Gastrocnemius medialis (tissue), 4 donors: ENCODE measurements around the gene WDR20. TPM values are rescaled to one million over a fixed set of nuclear protein-coding genes. Genes with fewer than 3 reads are reported as not detected.
A peak's percentile ranks its signal among the peaks of the same experiment; 100 is the strongest.

Experiments
- ATAC-seq, 2 donors: fragments of 150-250 bp; one replicate each; pipeline ENCODE4 v1.9.1; 2016
- DNase-seq, 2 donors: peaks; one replicate each; pipeline ENCODE4 v3.0.0-alpha.2; 2019
- H3K27ac ChIP-seq, 4 donors: fragments of 200-600 bp; sonication (generic); 1 replicate in 1 of 4; 2 replicates in 3 of 4; pipeline ENCODE4 v1.5.1; 2016 to 2018; ENCODE audit warnings: mild to moderate bottlenecking in 2 of 4, moderate library complexity in 1 of 4
- H3K27me3 ChIP-seq, 3 donors: fragments of 200-600 bp; sonication (generic) in 2 of 3; 1 replicate in 1 of 3; 2 replicates in 2 of 3; pipeline versions ENCODE4 v1.5.1 to v1.6.0; 2016 to 2019; ENCODE audit warnings: mild to moderate bottlenecking in 1 of 3, moderate library complexity in 1 of 3
- H3K36me3 ChIP-seq, 2 donors: fragments of 200-600 bp; sonication (generic) in 1 of 2; one replicate each; pipeline ENCODE4 v1.5.1; 2017 to 2018
- H3K4me1 ChIP-seq, 2 donors: fragments of 200-600 bp; sonication (generic) in 1 of 2; one replicate each; pipeline ENCODE4 v1.5.1; 2016 to 2017; ENCODE audit warnings: mild to moderate bottlenecking in 2 of 2
- H3K4me3 ChIP-seq, 4 donors: fragments of 200-600 bp; sonication (generic) in 3 of 4; 1 replicate in 1 of 4; 2 replicates in 3 of 4; pipeline ENCODE4 v1.5.1; 2016 to 2019; ENCODE audit warnings: mild to moderate bottlenecking in 2 of 4
- H3K9me3 ChIP-seq, 3 donors: fragments of 200-600 bp; sonication (generic) in 2 of 3; 1 replicate in 1 of 3; 2 replicates in 2 of 3; pipeline ENCODE4 v1.5.1; 2016 to 2019
- POLR2A ChIP-seq, 2 donors: fragments of 450-650 bp; IDR thresholded peaks; one replicate each; pipeline ENCODE4 v1.6.1; 2017; ENCODE audit warnings: antibody characterized with exemption in 2 of 2, mild to moderate bottlenecking in 2 of 2, moderate library complexity in 2 of 2
- in situ Hi-C, 4 donors: fragments of 200-750 bp; cut with MboI; loops; one replicate each; pipeline versions ENCODE4 v1.15.0 to v1.8.0; 2017; ENCODE audit warnings: low sequenced_read_pairs in 4 of 4
- intact Hi-C: fragments of 100-400 bp; cut with DNase I; formaldehyde crosslinking; loops from one replicate; pipeline ENCODE4 v1.15.1; 2023; ENCODE audit warnings: low total_unique reads
- total RNA-seq, 4 donors: library from RNA; depleted of rRNA; stranded (reverse); fragments of >200 nt; gene quantifications; one replicate each; pipeline versions ENCODE4 v1.1.0 to v1.2.3, GENCODE V29; 2016
- TF ChIP-seq, protein P1 (sequence below), 5 experiments: fragments of 450-650 bp in 3 of 5; fragments of 200-600 bp in 2 of 5; sonication (generic) in 2 of 5; IDR thresholded peaks in 4 of 5; conservative IDR thresholded peaks in 1 of 5; 1 replicate in 4 of 5; 2 replicates in 1 of 5; pipeline ENCODE4 v1.5.1; 2016 to 2019; ENCODE audit warnings: antibody characterized with exemption in 5 of 5, mild to moderate bottlenecking in 3 of 5, moderate library complexity in 3 of 5

Gene WDR20
- total RNA-seq, 4 donors from 2014 or later: 18.1 to 49.7 (median 21.0) TPM

DNA sequence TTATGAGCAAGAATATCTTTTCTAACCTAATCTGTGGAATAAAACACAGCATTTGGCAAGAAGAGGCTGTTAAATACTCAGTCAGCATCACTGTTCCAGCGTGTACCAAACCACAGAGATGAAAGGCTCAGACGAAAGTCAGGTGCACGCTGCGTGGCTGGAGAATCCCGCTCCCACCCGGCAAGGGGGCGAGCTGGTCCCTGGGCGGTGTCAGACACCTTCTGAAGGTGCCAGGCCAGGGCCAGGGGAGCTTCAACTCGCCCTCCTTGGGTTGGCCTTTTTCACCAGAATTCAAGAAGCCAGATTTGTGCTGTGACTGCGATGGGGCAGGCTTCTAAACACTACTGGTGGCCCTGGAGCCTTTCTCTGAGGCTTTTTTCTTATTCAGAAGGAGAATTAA is 73.1 kb downstream of the WDR20 start:
- in situ Hi-C loops: no loop called here
- DNase-seq: no peak
- ATAC-seq: no peak
- TF ChIP-seq, protein P1, sequence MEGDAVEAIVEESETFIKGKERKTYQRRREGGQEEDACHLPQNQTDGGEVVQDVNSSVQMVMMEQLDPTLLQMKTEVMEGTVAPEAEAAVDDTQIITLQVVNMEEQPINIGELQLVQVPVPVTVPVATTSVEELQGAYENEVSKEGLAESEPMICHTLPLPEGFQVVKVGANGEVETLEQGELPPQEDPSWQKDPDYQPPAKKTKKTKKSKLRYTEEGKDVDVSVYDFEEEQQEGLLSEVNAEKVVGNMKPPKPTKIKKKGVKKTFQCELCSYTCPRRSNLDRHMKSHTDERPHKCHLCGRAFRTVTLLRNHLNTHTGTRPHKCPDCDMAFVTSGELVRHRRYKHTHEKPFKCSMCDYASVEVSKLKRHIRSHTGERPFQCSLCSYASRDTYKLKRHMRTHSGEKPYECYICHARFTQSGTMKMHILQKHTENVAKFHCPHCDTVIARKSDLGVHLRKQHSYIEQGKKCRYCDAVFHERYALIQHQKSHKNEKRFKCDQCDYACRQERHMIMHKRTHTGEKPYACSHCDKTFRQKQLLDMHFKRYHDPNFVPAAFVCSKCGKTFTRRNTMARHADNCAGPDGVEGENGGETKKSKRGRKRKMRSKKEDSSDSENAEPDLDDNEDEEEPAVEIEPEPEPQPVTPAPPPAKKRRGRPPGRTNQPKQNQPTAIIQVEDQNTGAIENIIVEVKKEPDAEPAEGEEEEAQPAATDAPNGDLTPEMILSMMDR (IDR thresholded peaks at IDR 0.05 in 4 of 5, conservative IDR thresholded peaks at IDR 0.05 in 1 of 5): no peak
- no peak for TF ChIP-seq POLR2A (IDR thresholded peaks at IDR 0.05)
- Histone ChIP-seq H3K27me3 (no peaks in the 10 kb centered on the region), H3K9me3 (no peaks in the 10 kb centered on the region), H3K36me3 (no peaks in the 10 kb centered on the region), H3K27ac (no peak overlapping the region), H3K4me1 (peaks cover 14 to 25% of the 10 kb centered on the region in 2 donors), H3K4me3 (no peak overlapping the region)
- intact Hi-C loops: no loop called here

- no peaks in the 10 kb centered on the region for H3K27me3 ChIP-seq
- in situ Hi-C loops (no loop called here), intact Hi-C loops (no loop called here)
- H3K9me3 ChIP-seq: no peaks in the 10 kb centered on the region
- DNase-seq (no peak), ATAC-seq (no peak)
- no peaks in the 10 kb centered on the region for H3K36me3 ChIP-seq
- H3K4me3 ChIP-seq: no peak overlapping the region
- TF ChIP-seq, protein P1 (IDR thresholded peaks at IDR 0.05 in 4 of 5, conservative IDR thresholded peaks at IDR 0.05 in 1 of 5): no peak
- TF ChIP-seq POLR2A (IDR thresholded peaks at IDR 0.05): no peak
- H3K27ac ChIP-seq: no peak overlapping the region
- peaks cover 19 to 28% of the 10 kb centered on the region in 2 donors for H3K4me1 ChIP-seq
Measured at GRCh38 chr14:102213470-102213869, 73.8 kb downstream of the WDR20 start.

GRCh38 chr14:102213984-102214658 is 74.4 kb downstream of the WDR20 start:
- Histone ChIP-seq H3K27ac (no peak overlapping the region), H3K4me3 (no peak overlapping the region), H3K36me3 (no peaks in the 10 kb centered on the region), H3K4me1 (peaks cover 25 to 35% of the 10 kb centered on the region in 2 donors), H3K9me3 (no peaks in the 10 kb centered on the region), H3K27me3 (no peaks in the 10 kb centered on the region)
- DNase-seq: no peak
- ATAC-seq: no peak
- in situ Hi-C loops (no loop called here), intact Hi-C loops (no loop called here)
- TF ChIP-seq, protein P1 (IDR thresholded peaks at IDR 0.05 in 4 of 5, conservative IDR thresholded peaks at IDR 0.05 in 1 of 5): no peak
- no peak for TF ChIP-seq POLR2A (IDR thresholded peaks at IDR 0.05)

DNA sequence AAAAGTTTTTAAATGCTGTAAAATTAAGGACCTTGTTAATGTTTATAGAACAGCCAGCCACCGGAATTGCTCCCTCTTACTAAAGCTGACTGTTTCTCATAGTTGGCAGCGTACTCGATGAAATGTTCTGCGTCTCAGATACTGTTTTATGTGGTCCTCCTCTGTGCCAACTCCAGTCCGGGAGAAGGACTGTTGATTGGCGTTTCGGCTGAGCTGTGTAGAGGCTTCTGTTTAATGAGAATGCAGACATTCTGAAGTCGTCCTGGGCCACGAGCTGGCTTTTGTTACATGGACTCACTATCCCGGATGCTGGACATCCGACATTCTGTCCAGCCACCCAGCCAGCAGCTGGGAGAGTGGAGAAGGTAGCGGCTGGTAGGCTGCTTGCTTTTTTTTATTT is 75.4 kb downstream of the WDR20 start:
- intact Hi-C loops (no loop called here), in situ Hi-C loops (no loop called here)
- H3K4me3 ChIP-seq: no peak overlapping the region
- H3K4me1 ChIP-seq: peaks cover 26 to 32% of the 10 kb centered on the region in 2 donors
- peak overlapping the region; percentile 2 to 51 (median 26) for H3K27ac ChIP-seq
- no peaks in the 10 kb centered on the region for H3K36me3 ChIP-seq
- no peaks in the 10 kb centered on the region for H3K27me3 ChIP-seq
- TF ChIP-seq POLR2A (IDR thresholded peaks at IDR 0.05): no peak
- TF ChIP-seq, protein P1 (IDR thresholded peaks at IDR 0.05 in 4 of 5, conservative IDR thresholded peaks at IDR 0.05 in 1 of 5): no peak
- peak; percentile 90 to 95 for ATAC-seq
- H3K9me3 ChIP-seq: no peaks in the 10 kb centered on the region
- peak; percentile 23 to 58 for DNase-seq
